Measurements from ENCODE around the gene ACAD10.

- TF ChIP-seq ZMAT5 (CRISPR knock-in tag; IDR thresholded peaks at IDR 0.05; ENCODE audit: borderline replicate concordance, low read depth) (no peak), ZNF503 (CRISPR knock-in tag; IDR thresholded peaks at IDR 0.05) (no peak), KAT8 (CRISPR knock-in tag; IDR thresholded peaks at IDR 0.05) (no peak), KAT7 (CRISPR knock-in tag; IDR thresholded peaks at IDR 0.05; ENCODE audit: borderline replicate concordance) (no peak), CTCF (CRISPR knock-in tag; IDR thresholded peaks at IDR 0.05) (no peak), XRCC5 (optimal IDR thresholded peaks at IDR 0.05; ENCODE audit: low read length) (no peak), RBAK (CRISPR knock-in tag; IDR thresholded peaks at IDR 0.05) (no peak), DPF2 (CRISPR knock-in tag; IDR thresholded peaks at IDR 0.05; ENCODE audit: borderline replicate concordance, low read depth) (no peak), E2F5 (CRISPR knock-in tag; conservative IDR thresholded peaks at IDR 0.05) (no peak), REST (IDR thresholded peaks at IDR 0.05; ENCODE audit: borderline replicate concordance in 1 of 2, low read depth in 1 of 2, low read length in 2 of 2) (no peak)
Measured at GRCh38 chr12:111803851-111804250, 118.0 kb downstream of the ACAD10 start.

All from HepG2 (cell line).